B cell (primary cell): ENCODE data around the gene ZP1.

Experiments used
- EZH2 ChIP-seq: IDR thresholded peaks from 2 replicates; pipeline ENCODE4 v1.6.1; 2012; ENCODE audit warnings: borderline replicate concordance, low read depth, mild to moderate bottlenecking, moderate library complexity, low read length; ENCODE audit not compliant: insufficient read depth, poor library complexity, severe bottlenecking
- TF ChIP-seq, protein P1 (sequence below): fragments of 200-600 bp; IDR thresholded peaks from one replicate; pipeline ENCODE4 v1.8.0; 2022; ENCODE audit warnings: antibody characterized with exemption, mild to moderate bottlenecking

DNA sequence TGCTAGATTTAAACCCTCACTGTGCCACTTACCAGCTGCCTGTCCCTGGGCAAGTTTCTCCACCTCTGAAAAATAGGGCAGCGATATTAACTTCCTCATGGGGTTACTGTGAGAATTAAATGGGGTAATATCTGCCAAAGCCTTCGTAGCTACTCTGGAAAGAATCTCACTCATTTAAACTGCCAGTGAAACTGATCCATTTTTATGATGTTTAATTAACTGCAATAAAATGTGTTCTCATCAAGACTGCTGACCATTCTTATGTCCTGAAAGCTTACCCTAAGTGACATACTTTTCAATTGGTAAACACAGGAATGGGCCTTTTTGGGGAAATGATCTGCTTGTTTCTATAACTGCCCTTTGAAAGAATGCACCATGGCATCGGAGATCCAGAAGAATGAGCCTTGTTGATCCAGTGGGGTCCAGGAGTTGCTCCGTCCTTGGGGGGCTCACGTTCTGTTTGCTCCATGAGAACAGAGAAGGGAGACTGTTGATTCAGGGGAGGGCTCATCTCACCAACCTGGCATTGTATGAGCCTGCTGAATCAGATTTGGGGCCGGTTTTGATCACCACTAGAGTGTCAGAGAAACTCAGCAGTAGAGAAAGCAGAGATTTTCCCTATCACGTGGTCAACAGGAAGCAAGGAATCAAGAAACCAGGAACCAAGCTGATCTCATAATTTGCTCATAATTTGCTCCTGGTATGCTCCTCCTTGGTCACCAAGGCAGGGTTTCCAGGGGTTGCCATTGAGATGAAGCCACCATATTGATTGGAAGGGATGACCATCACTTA lies 32.4 kb upstream of the ZP1 start:
- TF ChIP-seq, protein P1, sequence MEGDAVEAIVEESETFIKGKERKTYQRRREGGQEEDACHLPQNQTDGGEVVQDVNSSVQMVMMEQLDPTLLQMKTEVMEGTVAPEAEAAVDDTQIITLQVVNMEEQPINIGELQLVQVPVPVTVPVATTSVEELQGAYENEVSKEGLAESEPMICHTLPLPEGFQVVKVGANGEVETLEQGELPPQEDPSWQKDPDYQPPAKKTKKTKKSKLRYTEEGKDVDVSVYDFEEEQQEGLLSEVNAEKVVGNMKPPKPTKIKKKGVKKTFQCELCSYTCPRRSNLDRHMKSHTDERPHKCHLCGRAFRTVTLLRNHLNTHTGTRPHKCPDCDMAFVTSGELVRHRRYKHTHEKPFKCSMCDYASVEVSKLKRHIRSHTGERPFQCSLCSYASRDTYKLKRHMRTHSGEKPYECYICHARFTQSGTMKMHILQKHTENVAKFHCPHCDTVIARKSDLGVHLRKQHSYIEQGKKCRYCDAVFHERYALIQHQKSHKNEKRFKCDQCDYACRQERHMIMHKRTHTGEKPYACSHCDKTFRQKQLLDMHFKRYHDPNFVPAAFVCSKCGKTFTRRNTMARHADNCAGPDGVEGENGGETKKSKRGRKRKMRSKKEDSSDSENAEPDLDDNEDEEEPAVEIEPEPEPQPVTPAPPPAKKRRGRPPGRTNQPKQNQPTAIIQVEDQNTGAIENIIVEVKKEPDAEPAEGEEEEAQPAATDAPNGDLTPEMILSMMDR: no peak
- no peak for TF ChIP-seq EZH2
